ENCODE measurements around the gene RTL9.

DNA sequence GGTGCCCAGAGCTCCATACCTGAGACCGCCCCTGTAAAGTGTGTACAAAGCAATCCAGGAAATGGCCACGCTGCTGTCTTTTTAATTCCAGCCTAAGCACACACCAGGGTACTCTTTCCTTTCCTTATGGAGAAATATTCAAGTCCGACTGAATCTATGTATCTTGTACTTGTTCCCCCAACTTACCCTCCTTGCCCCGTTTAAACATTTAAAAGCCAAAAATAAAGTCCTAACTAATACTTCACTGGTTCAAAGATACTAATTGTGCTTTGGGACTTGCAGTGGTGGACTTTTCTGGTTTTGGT is 40.0 kb upstream of the RTL9 start:
- TF ChIP-seq CTCF (IDR thresholded peaks at IDR 0.05) (no peak), POLR2AphosphoS5 (IDR thresholded peaks at IDR 0.05; ENCODE audit: low read depth, low read length) (no peak), PBX3 (IDR thresholded peaks at IDR 0.05) (no peak)
- TF ChIP-seq, protein P1, sequence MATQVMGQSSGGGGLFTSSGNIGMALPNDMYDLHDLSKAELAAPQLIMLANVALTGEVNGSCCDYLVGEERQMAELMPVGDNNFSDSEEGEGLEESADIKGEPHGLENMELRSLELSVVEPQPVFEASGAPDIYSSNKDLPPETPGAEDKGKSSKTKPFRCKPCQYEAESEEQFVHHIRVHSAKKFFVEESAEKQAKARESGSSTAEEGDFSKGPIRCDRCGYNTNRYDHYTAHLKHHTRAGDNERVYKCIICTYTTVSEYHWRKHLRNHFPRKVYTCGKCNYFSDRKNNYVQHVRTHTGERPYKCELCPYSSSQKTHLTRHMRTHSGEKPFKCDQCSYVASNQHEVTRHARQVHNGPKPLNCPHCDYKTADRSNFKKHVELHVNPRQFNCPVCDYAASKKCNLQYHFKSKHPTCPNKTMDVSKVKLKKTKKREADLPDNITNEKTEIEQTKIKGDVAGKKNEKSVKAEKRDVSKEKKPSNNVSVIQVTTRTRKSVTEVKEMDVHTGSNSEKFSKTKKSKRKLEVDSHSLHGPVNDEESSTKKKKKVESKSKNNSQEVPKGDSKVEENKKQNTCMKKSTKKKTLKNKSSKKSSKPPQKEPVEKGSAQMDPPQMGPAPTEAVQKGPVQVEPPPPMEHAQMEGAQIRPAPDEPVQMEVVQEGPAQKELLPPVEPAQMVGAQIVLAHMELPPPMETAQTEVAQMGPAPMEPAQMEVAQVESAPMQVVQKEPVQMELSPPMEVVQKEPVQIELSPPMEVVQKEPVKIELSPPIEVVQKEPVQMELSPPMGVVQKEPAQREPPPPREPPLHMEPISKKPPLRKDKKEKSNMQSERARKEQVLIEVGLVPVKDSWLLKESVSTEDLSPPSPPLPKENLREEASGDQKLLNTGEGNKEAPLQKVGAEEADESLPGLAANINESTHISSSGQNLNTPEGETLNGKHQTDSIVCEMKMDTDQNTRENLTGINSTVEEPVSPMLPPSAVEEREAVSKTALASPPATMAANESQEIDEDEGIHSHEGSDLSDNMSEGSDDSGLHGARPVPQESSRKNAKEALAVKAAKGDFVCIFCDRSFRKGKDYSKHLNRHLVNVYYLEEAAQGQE (IDR thresholded peaks at IDR 0.05; ENCODE audit: low read depth, low read length): no peak

All from SK-N-SH (cell line).